Measurements from ENCODE around the gene JPH2.

The JPH2 gene

GRCh38 chr20:44104798-44105517, 82.0 kb downstream of the JPH2 start:
- DNase-seq (ENCODE audit: low spot score) (peak; percentile 88), FAIRE-seq (peak; percentile 95)

DNA sequence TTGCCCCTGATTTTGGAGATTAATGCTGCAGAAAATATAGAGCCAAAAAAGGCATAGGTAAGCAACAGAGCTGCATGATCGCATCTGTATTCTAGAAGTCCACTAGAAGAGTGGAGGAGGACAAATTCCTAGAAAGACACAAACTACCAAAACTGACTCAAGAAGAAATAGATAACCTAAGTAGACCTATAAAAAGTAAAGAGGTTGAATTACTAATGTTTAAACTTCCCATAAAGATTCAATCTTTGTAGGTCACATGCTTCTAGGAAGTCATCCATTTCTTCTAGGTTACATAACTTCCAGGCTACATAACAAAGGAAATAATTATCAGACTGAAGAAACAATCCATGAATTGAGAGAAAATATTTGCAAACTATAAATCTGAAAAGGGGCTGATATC, 84.4 kb downstream of the JPH2 start:
- FAIRE-seq (no peak), DNase-seq (ENCODE audit: low spot score) (no peak)

GRCh38 chr20:44099832-44100231, 87.2 kb downstream of the JPH2 start:
- FAIRE-seq (no peak), DNase-seq (ENCODE audit: low spot score) (no peak)

- no peak for FAIRE-seq
These were observed 88.3 kb downstream of the JPH2 start for GRCh38 chr20:44098657-44099056.

GRCh38 chr20:44098256-44098630, 88.7 kb downstream of the JPH2 start:
- no peak for FAIRE-seq
- no peak for DNase-seq (ENCODE audit: low spot score)

More at GRCh38 chr20:44098657-44099056, 88.3 kb downstream of the JPH2 start:
- DNase-seq (ENCODE audit: low spot score), result no peak

- DNase-seq (ENCODE audit: low spot score), result no peak
- FAIRE-seq, result peak; percentile 85
These were observed 89.3 kb downstream of the JPH2 start for GRCh38 chr20:44097521-44098255.

GRCh38 chr20:44095831-44096230, 91.2 kb downstream of the JPH2 start:
- no peak for FAIRE-seq
- no peak for DNase-seq (ENCODE audit: low spot score)

DNA sequence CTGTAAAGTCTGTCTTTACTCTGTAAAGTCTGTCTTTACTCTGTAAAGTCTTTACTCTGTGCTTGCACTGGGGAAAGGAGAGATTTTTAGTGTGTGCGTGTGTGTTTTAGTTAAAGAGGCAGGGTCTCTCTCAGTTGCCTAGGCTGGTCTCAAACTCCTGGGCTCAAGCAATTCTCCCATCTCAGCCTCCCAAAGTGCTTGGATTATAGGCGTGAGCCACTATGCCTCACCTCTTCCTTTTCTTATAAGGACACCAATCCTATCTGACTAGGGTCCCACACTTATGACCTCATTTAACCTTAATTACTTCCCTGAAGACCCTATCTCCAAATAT, 93.8 kb downstream of the JPH2 start:
- FAIRE-seq, result no peak

DNA sequence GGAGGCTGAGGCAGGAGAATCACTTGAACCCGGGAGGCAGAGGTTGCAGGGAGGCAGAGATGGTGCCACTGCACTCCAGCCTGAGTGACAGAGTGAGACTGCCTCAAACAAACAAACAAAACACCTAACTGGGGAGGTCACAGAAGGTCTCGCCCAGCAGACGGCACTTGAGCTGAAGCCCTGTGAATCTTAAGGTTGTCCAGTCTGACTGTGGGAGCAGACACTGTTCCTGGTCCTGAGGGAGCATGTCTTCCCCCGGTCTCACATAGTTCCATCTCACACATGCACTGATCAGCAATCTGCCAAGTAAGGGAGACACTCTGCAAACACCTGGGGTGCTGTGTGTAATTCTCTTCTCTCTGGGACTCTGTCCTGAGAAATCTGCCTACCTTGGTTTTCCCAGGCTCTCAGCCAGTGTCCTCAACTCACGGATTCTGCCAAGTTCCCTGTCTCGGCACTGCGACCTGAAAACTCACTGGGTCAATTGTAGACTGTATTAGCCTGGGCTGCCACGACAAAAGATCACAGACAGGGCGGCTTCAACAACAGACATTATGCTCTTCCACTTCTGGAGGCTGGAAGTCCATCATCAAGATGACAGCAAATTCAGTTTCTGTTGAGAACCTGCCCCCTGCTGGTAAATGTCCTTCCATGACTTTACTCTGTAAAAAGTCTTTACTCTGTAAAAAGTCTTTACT, 94.3 kb downstream of the JPH2 start:
- FAIRE-seq, result no peak

More for the DNA sequence above, 93.8 kb downstream of the JPH2 start:
- no peak for DNase-seq (ENCODE audit: low spot score)

GRCh38 chr20:44091026-44091425, 96.0 kb downstream of the JPH2 start:
- DNase-seq (ENCODE audit: low spot score), result no peak
- FAIRE-seq, result peak; percentile 46

More for the DNA sequence above, 94.3 kb downstream of the JPH2 start:
- DNase-seq (ENCODE audit: low spot score), result no peak

DNA sequence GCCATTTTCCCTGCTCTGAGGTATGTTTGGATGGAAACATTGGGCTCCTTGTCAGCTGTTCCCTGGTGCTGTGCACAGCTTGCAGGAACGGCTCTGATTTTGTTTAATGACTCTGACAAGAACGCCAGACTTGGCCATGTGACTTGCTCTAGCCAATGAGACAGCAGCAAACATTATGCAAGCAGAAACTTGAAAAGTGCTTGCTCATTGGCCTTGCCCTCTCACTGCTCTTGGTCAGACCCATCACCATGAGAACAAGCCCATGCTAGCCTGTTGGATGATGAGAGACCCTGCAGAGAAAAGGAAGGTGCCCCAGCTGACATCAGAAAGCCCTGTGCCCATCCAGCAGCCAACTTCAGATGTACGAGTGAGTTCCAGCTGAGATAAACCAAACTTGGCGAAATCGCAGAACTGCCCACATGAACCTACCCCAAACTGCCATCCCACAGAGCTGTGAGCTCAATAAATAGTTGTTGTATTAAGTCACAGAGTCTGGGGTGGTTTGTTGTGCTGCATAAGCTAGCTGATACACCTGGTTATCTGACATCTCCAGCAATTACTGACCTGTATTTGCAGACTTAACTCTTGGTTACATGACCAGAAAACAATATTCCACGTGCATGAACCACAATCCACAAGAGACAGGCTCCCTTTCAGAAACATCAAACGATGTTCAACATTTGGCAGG, 96.9 kb downstream of the JPH2 start:
- FAIRE-seq (peak; percentile 82), DNase-seq (ENCODE audit: low spot score) (peak; percentile 70)

- FAIRE-seq (no peak), DNase-seq (ENCODE audit: low spot score) (no peak)
These were observed 99.2 kb downstream of the JPH2 start for GRCh38 chr20:44087857-44088120.

GRCh38 chr20:44087051-44087856, 99.7 kb downstream of the JPH2 start:
- FAIRE-seq (no peak), DNase-seq (ENCODE audit: low spot score) (no peak)

- no peak for DNase-seq (ENCODE audit: low spot score)
- FAIRE-seq, result no peak
These were observed 101.2 kb downstream of the JPH2 start for GRCh38 chr20:44085616-44086434.

GRCh38 chr20:44084891-44085290, 102.1 kb downstream of the JPH2 start:
- DNase-seq (ENCODE audit: low spot score) (no peak), FAIRE-seq (no peak)

GRCh38 chr20:44084439-44084838, 102.5 kb downstream of the JPH2 start:
- DNase-seq (ENCODE audit: low spot score), result no peak
- FAIRE-seq, result peak; percentile 35

- FAIRE-seq (no peak), DNase-seq (ENCODE audit: low spot score) (peak; percentile 82)
These were observed 103.6 kb downstream of the JPH2 start for GRCh38 chr20:44083220-44083933.

DNA sequence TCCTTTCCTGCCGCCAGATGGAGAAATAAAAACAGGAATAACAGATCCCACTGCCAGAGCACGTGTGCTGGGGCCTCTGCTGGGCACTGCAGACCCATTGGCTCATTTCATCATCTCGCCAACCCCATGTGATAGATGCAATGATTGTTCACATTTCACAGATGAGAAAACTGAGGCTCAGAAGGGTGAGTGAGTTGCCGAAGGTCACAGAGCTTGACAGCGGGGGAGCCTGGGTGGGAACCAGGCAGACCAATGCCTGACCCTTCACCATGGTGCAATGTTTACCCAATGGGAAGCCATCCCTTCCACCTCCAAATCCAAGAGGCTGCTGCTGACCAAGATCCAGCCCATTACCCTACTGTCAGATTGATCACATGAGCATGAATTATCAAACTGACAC, 105.1 kb downstream of the JPH2 start:
- FAIRE-seq, result no peak
- no peak for DNase-seq (ENCODE audit: low spot score)

GRCh38 chr20:44081476-44081875, 105.5 kb downstream of the JPH2 start:
- FAIRE-seq, result no peak

More at GRCh38 chr20:44081476-44081875, 105.5 kb downstream of the JPH2 start:
- DNase-seq (ENCODE audit: low spot score), result no peak
